Measurements from ENCODE around the gene EHBP1.

EHBP1 gene

DNA sequence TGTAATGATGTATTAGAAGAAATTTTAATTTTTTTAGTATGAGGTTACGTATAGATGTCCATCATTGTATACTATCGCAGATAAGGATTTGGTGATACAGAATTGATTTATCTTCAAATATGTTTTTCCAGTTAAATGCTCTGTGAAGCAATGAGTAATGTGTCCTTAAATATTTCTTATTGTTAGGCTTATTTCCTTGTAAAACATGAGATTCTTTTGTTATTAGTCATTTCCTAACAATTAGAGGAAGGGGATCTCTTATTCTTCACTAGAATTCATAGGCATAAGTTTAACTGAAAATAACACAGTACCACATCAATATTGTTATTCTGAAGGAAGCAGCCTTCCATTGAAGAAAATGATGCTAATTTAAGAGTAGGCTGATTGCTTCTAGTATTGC, 329.7 kb downstream of the EHBP1 start:
- DNase-seq, result no peak

DNA sequence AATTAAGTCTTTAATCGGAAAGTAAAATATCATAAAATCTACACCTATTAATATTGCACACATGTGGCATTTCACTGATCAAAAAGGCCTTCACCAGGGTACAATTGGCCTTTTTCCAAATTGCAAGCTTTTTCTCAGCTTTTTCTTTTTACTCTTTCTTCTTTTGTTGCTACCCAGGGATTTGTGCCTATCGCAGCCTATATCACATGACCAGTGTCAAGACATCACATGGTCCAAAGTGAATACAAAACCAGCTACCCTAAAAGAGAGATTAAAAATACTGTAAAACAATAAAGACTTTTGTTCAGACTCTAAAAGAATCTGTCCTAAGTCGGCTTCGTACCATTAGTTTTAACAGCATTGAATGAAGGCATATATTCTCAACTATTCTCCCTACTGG, 330.1 kb downstream of the EHBP1 start:
- no peak for DNase-seq

DNA sequence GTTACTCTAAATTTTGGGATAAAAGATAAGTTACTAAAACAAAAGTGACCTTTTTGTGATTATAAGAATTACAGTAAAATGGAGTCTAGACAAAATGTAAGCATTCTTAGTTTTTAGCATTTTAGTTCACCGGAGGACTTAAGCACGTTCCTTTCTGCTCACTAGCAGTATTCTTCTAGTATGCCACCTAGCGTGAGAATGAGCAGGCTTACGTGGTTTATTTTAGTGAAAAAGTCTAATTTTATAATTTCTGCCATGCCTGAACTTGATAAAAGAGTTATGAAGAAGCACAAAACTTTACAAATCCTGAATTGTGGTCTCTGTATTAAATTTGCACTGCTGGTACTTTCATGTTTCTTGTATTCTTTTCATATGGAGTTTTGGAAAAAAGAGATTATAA, 332.5 kb downstream of the EHBP1 start:
- no peak for DNase-seq

DNA sequence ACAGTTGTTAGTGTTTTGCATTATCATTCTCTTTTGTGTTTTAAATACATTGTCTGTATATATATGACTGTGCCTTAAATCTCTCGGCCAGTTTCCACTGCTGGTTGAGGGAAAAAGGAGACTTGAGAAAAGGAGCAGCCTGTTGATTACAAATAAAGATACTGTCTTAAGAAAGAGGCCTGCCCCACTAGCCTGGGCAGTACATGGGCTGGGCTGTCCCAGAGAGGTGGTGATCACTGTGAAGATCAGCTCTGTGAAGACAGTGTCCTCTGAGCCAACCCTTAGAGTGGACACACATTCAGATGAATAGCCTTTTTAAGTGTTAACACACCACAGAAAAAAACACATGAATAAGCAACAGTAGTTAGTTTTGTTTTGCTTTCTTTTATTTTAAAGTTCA, 335.1 kb downstream of the EHBP1 start:
- DNase-seq, result no peak

DNA sequence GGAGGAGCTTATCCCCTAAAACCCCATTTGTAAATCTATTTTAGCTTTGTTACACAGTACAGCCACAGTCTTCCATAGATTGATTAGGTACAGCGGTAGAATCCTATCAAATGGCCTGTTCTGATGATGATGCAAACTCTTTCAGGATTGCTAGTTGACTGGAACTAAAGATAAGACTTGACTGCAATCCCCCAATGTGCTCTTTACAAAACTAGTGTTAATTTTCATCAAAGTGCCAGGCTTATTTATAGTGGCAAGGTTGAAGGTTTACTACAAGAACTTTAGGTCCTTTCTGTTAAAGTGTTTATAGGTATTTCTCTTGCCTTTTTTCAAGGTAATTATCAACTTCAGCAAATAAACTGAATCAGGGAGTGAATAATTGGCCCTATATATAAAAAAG, 336.1 kb downstream of the EHBP1 start:
- no peak for DNase-seq

DNA sequence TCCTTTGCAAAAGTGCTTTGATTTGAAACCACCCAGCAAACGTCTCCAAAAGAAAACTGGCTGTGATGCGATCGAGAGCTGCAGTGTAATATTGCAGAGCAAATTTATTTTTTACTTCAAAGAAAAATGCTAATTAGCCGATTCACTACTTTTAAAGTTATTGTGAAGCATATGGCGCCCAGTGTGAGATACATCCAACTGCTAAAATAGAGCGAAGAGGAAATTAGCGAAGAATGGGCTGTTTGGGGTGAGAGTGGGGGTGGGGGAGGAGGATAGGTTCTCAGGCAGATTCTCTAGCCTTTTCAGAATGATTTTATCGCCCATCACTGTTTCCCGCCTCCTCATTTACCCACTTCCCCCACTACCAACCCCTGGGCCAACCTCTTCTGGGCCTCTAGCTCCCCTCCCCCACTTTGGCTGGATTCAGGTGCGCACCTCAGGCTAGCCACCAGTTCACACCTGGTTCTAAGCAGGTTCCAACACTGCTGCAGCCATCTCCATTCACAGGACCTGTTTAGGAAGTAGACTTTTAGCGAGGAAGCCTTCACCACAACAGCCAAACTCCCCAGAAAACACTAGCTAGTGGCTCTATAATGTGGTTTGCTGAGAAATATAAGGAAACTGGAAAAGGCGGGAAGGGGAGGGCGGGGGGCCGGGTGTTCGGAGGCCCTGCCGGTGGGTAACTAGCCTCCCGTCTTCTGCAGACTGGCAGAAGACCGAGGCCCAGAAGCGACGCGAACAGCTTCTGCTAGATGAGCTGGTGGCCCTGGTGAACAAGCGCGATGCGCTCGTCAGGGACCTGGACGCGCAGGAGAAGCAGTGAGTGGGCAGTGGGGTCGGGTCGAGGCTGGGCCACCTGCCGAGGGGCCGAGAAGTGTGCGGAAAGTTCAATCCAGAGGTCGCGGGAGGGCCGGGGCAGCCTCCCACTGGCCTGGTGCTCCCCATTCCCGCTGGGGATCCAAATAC, 339.1 kb downstream of the EHBP1 start:
- DNase-seq, result no peak

DNA sequence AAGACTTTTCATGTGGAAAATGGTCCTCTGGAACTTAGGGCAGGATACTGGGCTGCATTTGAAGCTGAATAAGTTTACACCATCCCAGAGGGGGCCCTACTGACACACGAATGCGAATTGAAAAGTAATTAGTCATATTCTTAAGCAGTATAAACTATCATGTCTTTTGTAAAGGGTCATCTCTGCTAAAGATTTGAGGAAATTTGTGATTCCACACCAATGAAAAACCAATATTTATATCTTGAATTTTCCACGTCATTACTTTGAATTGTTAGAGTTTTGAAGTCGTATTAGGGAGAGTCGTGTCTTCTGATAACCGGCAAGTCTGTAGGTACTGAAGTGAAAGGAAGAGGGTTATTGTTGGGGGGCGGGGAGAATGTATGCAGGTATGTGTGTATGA, 341.0 kb downstream of the EHBP1 start:
- no peak for DNase-seq

DNA sequence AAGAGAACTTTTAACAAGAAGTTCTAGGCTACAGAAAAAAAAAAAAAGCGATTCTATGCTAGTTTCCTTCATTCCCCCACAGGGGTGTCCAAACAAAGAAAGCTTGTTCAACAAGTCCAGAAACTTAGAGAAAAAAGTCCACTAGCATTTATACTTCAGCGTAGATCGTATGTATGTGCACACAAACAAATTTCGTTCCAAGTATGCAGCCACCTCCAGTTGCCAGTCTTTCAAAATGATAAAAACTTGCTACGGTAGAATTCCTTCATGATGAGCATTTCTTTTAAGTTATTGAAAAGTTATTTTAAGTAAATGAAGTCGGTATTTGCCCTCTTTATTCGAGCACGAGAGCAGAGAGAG, 341.4 kb downstream of the EHBP1 start:
- DNase-seq, result no peak

DNA sequence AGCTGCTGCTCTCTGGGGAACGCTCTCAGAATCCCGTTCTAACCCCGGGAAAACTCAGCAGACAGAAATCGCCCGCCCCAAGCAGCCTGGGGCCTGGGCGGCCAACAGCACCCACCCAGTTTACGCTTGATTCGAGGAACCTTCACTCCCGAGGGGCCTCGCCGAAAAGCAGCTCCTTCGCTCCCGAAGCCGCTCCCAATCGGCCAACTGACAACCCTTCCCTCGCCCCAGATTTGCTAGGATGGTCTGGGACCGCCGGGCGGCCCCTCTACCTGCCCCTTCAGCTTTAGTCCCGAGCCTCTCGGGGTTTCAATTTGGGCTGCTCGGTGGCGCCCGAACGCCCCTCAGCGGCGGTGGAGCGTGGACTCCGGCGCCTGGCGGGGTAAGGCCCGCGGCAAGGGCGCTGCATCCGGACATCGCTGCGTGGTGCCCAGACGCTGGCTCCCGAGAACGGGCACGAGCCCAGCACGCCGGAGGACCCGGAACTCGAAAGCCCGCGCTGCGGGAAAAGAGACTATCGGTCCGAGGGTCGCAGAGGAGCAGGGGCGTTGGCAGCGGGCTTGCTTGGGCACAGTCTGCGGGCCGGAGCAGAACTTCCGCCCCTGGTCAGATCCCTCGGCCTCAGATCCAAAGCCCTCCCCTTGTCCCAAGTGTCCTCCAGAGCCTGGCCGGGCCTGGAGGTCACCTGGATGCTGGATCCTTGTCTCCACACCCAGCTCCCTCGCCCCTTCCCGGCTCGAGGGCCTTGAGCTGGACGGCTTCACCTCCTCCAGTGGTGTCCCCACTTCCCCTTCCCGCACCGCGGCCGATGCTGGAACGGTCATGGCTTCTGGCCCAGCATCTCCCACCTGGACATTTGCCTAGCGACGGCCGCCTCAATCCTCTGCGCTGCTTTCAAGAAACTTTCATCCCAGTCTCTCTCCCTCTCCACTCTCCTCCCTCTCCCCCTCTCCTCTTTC, 342.1 kb downstream of the EHBP1 start:
- DNase-seq, result no peak

DNA sequence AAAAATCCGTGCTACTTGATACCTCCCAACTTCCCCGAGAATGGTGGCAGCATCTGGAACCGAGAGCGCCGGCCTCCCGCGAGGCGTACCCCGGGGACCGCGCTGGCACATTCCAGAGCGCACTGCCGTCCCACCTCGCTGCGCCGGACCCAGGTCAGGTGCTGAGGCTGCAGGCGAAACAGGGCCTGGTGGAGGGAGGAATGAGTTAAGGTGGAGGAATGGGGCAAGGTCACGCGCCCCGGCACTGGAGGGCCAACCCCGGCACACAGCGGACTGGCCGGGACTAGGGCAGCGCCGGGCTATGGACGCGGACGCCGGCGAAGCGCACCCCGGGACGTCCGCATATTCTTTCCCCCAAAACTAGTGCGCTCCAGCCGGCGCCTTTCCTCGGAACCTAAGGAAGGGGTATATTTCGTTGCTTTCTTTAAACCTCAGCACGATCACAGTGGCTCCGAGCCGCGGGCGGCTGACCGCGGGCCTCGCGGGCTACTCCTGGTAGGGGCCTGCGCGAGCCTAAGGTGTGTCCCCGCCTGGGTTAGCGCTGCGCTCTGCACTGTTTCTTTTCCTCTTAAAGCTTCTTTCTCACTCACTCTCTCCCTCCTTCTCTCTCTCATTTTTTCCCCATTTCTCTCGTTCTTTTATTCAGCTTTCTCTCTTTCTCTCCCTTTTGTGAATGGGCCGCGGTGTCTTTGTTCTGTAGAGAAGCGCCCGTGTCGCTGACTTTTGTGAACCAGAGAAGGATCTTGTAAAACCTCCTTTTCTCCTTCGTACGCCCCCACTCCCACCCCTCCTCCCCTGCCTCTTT, 343.1 kb downstream of the EHBP1 start:
- no peak for DNase-seq

DNA sequence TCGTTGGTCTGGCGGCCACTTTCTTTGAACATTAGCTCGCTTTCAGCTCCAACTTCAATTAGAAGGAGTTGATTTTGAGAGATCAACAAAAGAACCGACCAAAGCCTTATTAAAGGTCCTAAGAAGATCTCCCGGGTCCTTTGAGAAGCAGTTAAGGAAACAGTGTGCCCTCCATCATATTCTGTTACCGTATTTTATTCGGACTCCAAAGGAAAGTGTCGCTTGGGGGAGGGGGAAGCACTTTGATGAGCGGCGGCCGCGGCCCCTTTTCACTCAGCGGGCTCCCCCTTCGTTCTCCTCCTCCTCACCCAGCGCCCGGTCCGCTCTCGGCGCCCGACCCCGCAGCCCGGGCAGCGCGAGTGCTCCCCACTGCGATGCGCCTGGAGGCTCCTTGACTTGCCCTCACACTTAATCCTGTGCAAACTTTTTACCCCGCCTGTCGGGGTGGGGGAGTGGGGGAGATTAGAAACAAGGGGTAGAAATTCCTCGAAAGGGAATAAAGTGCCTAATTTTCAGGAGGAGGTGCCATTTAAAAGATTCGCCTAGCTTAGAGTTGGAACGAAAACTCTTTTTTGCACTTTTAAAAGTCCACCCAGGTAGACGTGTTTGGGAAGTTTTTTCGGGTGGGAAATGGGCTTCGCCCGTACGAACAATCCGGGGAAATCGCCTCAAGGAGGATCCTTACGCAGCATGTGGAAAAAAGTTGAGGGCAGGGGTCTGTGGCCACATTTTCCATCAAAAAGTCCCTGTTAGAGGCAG, 343.9 kb downstream of the EHBP1 start:
- peak in 1 of 2 experiments; percentile 15 for DNase-seq

DNA sequence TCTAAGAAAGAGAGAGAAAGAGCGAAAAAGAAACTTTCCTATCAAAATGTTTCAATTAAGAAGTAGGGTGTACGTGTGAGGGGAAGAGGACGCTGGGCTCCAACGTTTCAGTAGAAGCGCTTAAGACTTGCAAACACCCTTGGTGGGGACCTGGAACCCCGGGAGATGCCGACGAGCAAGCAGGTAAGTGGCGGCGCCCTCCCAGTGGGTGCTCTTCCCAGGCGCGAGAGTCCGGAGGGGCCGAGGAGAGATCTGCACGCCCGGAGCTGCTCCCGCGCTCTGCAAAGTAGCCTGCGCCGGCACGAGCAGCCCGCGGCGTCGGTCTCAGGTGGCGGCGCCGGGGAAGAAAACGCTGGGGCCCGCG, 344.4 kb downstream of the EHBP1 start:
- peak; percentile 51 to 60 for DNase-seq

DNA sequence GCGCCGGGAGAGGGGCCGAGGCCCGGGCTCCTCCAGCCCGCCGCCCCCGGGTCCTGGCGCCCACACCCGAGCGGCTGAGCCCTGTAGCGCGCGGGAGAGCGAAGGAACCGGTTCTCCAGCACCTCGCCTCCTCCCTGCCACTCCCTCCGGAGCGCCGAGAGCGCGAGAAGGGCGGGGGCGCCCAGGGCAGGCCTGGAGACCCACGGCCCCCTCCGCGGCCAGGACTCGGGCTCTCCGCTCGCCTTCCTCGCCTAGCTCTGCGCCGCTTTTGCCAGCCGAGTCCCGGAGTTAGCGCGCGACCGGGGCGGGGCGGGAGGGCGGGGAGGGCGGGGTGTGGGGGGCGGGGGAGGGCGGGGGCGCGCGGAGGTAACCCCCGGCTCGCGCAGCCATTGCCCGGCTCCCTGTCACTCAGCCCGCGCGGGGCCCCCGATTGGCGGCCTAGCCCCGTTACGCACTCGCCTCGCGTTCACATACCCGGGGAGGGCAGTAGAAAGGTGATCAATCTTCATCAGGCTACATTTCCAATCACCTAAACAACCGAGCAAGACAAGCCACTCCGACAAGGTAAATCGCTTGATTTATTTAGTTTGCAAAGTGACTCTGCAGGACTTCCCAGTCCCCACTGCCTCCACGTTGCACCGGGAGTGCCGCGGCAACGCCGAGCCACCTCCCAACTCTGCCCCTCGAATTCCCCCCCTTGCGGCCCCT, 345.0 kb downstream of the EHBP1 start, which contains the start of gene OTX1:
TSS of gene OTX1 (plus strand) at position 497 of the 708 bp plus-strand sequence. CDS start 2,161 bp downstream, outside the sequence.
- peak; percentile 55 to 64 for DNase-seq

DNA sequence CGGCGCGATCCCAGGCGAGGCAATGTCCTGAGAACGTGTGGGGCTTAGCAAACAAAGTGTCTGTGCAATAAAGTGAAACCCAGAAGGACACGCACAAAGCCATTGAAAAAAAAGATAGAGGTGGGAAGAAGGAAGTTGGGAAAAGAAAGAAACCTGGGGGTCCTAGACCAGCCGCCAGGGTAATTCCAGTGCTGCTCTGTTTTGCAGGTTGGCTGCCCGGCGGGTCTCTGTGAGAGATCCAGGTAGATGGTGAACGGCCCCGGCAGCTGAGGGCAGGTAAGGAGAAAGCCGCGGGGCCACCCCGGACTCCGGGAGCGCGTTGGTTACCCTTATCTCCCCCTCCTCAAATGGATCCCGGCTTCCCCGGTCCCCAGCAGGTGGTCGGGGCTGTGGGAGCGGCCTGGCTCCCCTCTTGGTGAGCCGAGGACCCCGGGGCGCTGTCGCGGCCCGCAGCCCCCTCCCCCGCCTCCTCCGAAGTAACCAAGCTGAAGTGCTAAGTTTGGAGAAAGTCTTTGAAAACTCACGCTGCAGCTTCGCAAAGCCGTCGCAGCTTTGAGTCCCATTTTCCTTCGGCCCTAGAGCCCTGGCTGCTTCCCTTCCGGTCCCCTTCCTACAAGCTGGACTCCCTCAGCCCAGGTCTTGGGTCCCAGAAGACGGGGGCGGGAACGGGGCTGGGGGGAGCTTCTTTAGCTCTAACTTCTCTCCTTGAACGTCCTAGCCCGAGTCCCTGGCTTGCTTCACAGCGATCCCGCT, 345.7 kb downstream of the EHBP1 start:
- DNase-seq, result peak in 1 of 2 experiments; percentile 28

DNA sequence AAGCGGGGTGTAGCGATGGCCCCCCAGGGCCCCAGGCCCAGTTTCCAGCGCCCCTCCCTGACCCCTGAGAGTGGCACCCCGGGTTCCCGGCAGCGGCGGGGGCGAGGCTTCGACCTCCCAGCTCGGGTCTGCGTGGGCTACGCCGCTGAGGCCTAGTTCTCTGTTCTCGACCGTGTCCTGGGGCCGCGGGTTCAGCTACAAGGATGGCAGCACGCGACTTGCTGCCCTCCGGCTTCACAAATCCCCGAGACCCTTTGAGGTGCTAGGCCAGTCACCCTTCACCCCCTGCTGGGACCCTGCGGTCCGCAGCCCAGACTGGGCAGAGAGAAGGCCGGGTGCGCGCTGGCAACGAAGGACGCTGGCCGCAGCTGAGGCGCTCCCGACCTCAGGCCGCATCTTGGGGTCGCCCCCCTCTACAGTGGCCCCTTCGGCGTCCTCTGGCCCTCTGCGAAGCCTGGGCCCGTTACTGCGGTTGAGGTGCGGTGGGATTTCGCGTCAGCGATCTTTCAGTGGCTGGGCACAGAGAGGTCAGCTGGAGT, 346.4 kb downstream of the EHBP1 start:
- no peak for DNase-seq

DNA sequence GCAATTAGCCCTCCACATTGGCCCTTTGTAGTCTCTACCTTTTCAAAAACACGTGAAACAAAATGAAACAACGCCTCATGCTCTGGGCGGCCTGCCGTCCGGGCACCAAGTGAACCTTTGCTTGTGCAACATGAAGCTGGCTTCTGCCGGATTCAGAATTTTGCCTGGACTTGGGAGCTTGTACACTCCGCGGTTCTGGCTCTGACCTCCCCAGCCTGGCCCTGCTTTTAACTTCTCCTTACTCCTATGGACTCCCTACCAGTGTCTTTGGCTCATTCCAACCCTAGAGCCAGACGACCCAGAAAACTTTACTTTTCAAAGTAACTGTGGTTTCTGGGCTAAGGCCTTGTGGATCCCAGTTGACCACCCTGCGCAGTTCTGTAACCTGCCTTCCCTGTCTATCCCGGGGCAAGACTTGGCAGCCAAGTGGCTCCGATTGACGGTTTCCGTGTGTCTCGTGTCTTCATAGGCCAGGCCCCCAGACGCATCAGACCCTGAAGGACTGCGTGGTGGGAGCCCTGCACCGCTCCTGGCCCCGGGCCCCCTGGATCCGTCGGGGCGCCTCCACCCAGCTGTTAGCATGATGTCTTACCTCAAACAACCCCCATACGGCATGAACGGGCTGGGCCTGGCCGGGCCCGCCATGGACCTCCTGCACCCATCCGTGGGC, 347.0 kb downstream of the EHBP1 start:
- no peak for DNase-seq

DNA sequence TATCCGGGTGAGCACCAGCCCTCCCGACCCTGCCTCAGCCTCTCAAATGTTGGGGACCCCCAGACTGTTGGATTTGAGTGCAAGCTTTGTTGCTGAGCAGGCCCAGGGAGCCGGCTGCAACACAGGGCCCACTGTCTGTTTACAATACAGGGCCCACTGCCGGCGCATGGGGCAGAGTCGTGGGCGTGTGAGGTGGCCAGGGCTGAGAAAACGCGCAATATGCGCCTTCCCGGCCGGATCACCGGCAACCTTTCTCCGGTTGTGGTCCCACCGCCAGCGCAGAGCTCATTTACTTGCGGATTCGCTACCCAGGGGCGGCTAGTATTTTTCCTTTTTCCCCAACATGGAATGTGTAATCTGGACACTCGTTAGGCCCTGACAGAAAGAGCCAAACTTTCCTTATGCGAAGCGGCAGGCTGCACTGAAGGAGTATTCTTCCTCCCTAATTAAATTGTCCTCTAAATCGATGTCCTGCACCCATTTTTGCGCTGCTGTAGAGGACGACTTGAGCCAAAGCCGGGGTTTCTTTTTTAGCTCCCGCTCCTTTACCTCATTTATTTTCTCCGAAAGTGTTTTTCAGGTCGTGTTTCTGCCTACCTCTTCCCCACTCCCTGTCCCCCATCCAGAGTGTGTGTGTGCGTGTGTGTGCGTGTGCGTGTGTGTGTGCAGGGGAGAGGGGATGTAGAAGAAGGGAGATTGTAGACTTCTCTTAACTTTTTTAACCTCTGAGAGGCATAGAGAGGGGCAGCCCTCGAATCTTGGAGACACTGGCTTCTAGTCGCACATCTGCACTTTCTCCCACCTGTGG, 347.8 kb downstream of the EHBP1 start:
- DNase-seq, result no peak

DNA sequence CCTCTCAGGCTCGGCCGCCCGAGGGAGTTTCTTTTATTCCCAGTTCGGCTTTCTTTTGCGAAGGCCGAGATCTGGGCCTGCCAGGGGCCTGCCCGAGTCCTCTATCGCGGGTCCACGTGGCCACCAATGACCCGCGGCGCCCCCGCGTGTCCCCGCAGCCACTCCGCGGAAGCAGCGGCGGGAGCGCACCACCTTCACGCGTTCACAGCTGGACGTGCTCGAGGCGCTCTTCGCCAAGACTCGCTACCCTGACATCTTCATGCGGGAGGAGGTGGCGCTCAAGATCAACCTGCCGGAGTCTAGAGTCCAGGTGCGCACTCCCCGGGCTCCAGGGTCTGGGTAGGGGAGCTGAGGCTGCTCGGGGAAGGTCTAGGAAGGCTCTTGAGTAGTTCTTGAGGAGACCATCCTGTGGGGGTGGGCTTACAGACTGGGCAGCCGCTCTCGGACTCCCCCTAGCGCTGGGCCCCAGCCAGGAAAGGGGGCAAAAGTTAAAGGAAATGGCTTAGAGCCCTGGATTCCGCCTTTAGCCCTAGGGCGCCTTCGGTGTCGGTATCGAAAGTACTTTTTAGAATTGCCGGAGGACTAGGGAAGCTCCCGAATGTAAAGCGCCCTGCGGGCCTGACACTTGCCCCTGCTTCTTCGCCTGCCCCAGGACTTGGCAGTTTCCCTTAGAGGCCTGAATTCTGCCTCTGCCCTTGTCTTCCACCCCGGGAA, 348.5 kb downstream of the EHBP1 start:
- DNase-seq, result peak in 1 of 2 experiments; percentile 28
